Measurements from ENCODE around the gene RNU4-1. TPM values are rescaled to one million over a fixed set of nuclear protein-coding genes. Genes with fewer than 3 reads are reported as not detected.
A peak's percentile ranks its signal among the peaks of the same experiment; 100 is the strongest.

The RNU4-1 gene
- total and polyA plus RNA-seq, 2 of the 4 experiments (the other 2 are of a cell fraction): under 0.01 TPM; not detected in 1

GRCh38 chr12:120278137-120279069, 14.6 kb downstream of the RNU4-1 start (continued):
- no peak for TF ChIP-seq NFE2L2 (IDR thresholded peaks at IDR 0.05; ENCODE audit: low read depth, low read length)

- no peaks in the 10 kb centered on the region for H3K79me1 ChIP-seq (ENCODE audit: low read depth in 1 of 2, low read length in 2 of 2)
- no peaks in the 10 kb centered on the region for H3K36me3 ChIP-seq (ENCODE audit: control insufficient read depth, insufficient read depth, low read length)
- no peaks in the 10 kb centered on the region for H4K20me1 ChIP-seq (ENCODE audit: insufficient read depth, low read length)
- peaks cover 2% of the 10 kb centered on the region; the same call in 1 of the 2 replicates for H3K4me1 ChIP-seq (ENCODE audit: control insufficient read depth, insufficient read depth, low read length)
- peak overlapping the region in 1 of 2 experiments; percentile 8; a peak in 1 of 4 replicates for H4K8ac ChIP-seq (ENCODE audit: low read depth in 2 of 2, low read length in 2 of 2)
- ATAC-seq (ENCODE audit: low read depth): peak; percentile 81
- H3K27ac ChIP-seq (ENCODE audit: insufficient read depth, low read length): no peak overlapping the region
- BruUV-seq (replicated peaks): no TSS peak
- no peak overlapping the region for H3K9ac ChIP-seq (ENCODE audit: low read depth, low read length)
- no peak overlapping the region; the same call in 1 of the 2 replicates for H4K91ac ChIP-seq (ENCODE audit: insufficient read depth, low read depth, low read length)
- no peak overlapping the region for H3K23ac ChIP-seq (ENCODE audit: low read depth, low read length)
- peak overlapping the region; percentile 64 for H2AFZ ChIP-seq (replicated peaks; ENCODE audit: low read length, poor library complexity)
- no peak overlapping the region for H2BK5ac ChIP-seq (ENCODE audit: low read depth, low read length, poor library complexity, severe bottlenecking)
- H2AK5ac ChIP-seq (ENCODE audit: low read depth, low read length): no peak overlapping the region
- dilution Hi-C loops (cut with HindIII; ENCODE audit: low sequenced_read_pairs, unreplicated experiment) (no loop called here), in situ Hi-C loops (cut with MboI; ENCODE audit: low sequenced_read_pairs) (no loop called here), intact Hi-C loops (cut with micrococcal nuclease) (no loop called here)
- no peak overlapping the region for H2BK120ac ChIP-seq (ENCODE audit: low read depth, low read length)
- no peak overlapping the region for H2BK20ac ChIP-seq (ENCODE audit: low read depth, low read length)
- H2BK15ac ChIP-seq (ENCODE audit: low read depth, low read length): no peak overlapping the region
- no peak overlapping the region for H4K5ac ChIP-seq (ENCODE audit: low read depth, low read length)
- H3K18ac ChIP-seq (ENCODE audit: low read depth, low read length): no peak overlapping the region
- no peak overlapping the region for H3K14ac ChIP-seq (replicated peaks; ENCODE audit: low read depth, low read length)
- WGBS, 2 experiments (ENCODE audit: extremely low coverage in 2 of 2, insufficient read length in 1 of 2): no CpG with 5 or more reads among the region's 6 CpGs
- H3K9me3 ChIP-seq (ENCODE audit: control insufficient read depth, insufficient read depth, low read length): no peaks in the 10 kb centered on the region
- TF ChIP-seq CEBPB (IDR thresholded peaks at IDR 0.05; ENCODE audit: low read depth, low read length) (peak; percentile 89), POLR2A (IDR thresholded peaks at IDR 0.05; ENCODE audit: low read depth, low read length) (no peak)
- H3K4me3 ChIP-seq (ENCODE audit: insufficient read depth, low read depth, low read length): no peak overlapping the region
- no peak overlapping the region for H3K4me2 ChIP-seq (ENCODE audit: low read depth, low read length)
- no peak overlapping the region for H3K4ac ChIP-seq (ENCODE audit: low read depth, low read length)
- ChIA-PET CTCF (no interaction called here), POLR2A (ENCODE audit: unreplicated experiment) (no interaction called here)
- no peaks in the 10 kb centered on the region; the same call in 1 of the 2 replicates for H3K27me3 ChIP-seq (ENCODE audit: control insufficient read depth, insufficient read depth, low read length)
- H2AK9ac ChIP-seq (replicated peaks; ENCODE audit: low read depth, low read length, poor library complexity): no peak overlapping the region
- DNase-seq: peak; percentile 63
- no peaks in the 10 kb centered on the region for H3K9me1 ChIP-seq (ENCODE audit: insufficient read depth, low read length)
- H3K56ac ChIP-seq (ENCODE audit: extremely low read depth, insufficient read depth, low read length): no peak overlapping the region
Observed at GRCh38 chr12:120276734-120277133, 16.3 kb downstream of the RNU4-1 start.

Measured in IMR-90 (cell line).